GM04503 (cell line): ENCODE data around the gene WWOX.

Experiments used
- DNase-seq: peaks from one replicate; pipeline ENCODE4 v3.0.0-alpha.2; 2012; ENCODE audit warnings: low read depth

The WWOX gene

GRCh38 chr16:78362524-78363135 is 263.2 kb downstream of the WWOX start:
- DNase-seq: no peak

GRCh38 chr16:78363843-78364555 is 264.5 kb downstream of the WWOX start:
- no peak for DNase-seq

GRCh38 chr16:78364556-78364880 is 265.1 kb downstream of the WWOX start:
- no peak for DNase-seq

GRCh38 chr16:78365366-78365765 is 265.9 kb downstream of the WWOX start:
- DNase-seq: no peak

- no peak for DNase-seq
These were observed 269.0 kb downstream of the WWOX start for GRCh38 chr16:78368121-78369102.

- DNase-seq: no peak
These were observed 272.8 kb downstream of the WWOX start for GRCh38 chr16:78372277-78372676.

- no peak for DNase-seq
These were observed 275.7 kb downstream of the WWOX start for GRCh38 chr16:78375055-78375679.

- DNase-seq: no peak
These were observed 277.0 kb downstream of the WWOX start for GRCh38 chr16:78376452-78376851.

- no peak for DNase-seq
These were observed 277.9 kb downstream of the WWOX start for GRCh38 chr16:78377312-78377711.

- no peak for DNase-seq
These were observed 281.6 kb downstream of the WWOX start for GRCh38 chr16:78381060-78381459.

- DNase-seq: no peak
These were observed 283.7 kb downstream of the WWOX start for GRCh38 chr16:78383118-78383517.

- DNase-seq: no peak
These were observed 285.8 kb downstream of the WWOX start for GRCh38 chr16:78385086-78385805.

GRCh38 chr16:78386557-78387324 is 287.3 kb downstream of the WWOX start:
- no peak for DNase-seq

GRCh38 chr16:78389009-78389498 is 289.6 kb downstream of the WWOX start:
- DNase-seq: no peak

GRCh38 chr16:78390092-78390491 is 290.6 kb downstream of the WWOX start:
- no peak for DNase-seq

- no peak for DNase-seq
These were observed 291.3 kb downstream of the WWOX start for GRCh38 chr16:78390508-78391324.

- DNase-seq: no peak
These were observed 293.2 kb downstream of the WWOX start for GRCh38 chr16:78392585-78393195.

GRCh38 chr16:78395035-78395434 is 295.6 kb downstream of the WWOX start:
- DNase-seq: no peak

GRCh38 chr16:78396046-78396445 is 296.6 kb downstream of the WWOX start:
- no peak for DNase-seq
